ENCODE measurements around the gene UMPS.

The UMPS gene

DNA sequence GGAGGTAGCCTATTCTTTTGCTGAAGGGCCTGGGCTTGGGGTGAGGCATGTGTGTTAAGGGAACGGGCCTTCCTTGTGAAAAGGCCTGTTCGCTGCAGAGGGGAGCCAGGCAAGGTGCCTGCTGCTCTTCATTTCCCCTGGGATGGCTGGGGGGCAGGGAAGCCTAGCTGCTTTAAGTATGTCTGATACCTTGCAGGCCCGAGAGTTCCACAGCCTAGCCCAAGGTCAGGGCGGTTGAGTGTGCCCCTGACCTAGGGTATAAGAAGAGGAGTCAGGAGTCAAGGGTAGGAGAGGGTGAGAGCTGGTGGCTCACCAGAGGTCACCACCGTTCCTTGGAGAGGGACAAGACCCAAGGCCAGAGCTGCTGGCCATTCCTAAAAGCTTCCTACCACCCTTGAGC lies 46.6 kb downstream of the UMPS start:
- H3K27ac ChIP-seq (ENCODE audit: low read depth, low read length) = no peak overlapping the region
- no peaks in the 10 kb centered on the region for H3K36me3 ChIP-seq (ENCODE audit: low read length)
- no peaks in the 10 kb centered on the region for H3K9me3 ChIP-seq (ENCODE audit: insufficient read depth, low read length)
- no peaks in the 10 kb centered on the region for H3K79me2 ChIP-seq (ENCODE audit: insufficient read depth, low read length)
- no peaks in the 10 kb centered on the region for H3F3A ChIP-seq (ENCODE audit: insufficient read depth)
- no peak for TF ChIP-seq EZH2phosphoT487 (conservative IDR thresholded peaks at IDR 0.05; ENCODE audit: low read length)
- TF ChIP-seq, protein P1, sequence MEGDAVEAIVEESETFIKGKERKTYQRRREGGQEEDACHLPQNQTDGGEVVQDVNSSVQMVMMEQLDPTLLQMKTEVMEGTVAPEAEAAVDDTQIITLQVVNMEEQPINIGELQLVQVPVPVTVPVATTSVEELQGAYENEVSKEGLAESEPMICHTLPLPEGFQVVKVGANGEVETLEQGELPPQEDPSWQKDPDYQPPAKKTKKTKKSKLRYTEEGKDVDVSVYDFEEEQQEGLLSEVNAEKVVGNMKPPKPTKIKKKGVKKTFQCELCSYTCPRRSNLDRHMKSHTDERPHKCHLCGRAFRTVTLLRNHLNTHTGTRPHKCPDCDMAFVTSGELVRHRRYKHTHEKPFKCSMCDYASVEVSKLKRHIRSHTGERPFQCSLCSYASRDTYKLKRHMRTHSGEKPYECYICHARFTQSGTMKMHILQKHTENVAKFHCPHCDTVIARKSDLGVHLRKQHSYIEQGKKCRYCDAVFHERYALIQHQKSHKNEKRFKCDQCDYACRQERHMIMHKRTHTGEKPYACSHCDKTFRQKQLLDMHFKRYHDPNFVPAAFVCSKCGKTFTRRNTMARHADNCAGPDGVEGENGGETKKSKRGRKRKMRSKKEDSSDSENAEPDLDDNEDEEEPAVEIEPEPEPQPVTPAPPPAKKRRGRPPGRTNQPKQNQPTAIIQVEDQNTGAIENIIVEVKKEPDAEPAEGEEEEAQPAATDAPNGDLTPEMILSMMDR (IDR thresholded peaks at IDR 0.05; ENCODE audit: insufficient read depth, low read length, poor library complexity, severe bottlenecking) = no peak
- no peak overlapping the region for H3K4me2 ChIP-seq (ENCODE audit: low read depth, low read length, poor library complexity, severe bottlenecking)
- no peak overlapping the region for H2AFZ ChIP-seq (ENCODE audit: low read depth, low read length, severe bottlenecking)
- H3K9ac ChIP-seq (ENCODE audit: low read length) = no peak overlapping the region
- H3K4me3 ChIP-seq (ENCODE audit: insufficient read depth, low read length, poor library complexity, severe bottlenecking) = no peak overlapping the region
- no peaks in the 10 kb centered on the region for H3K9me2 ChIP-seq (replicated peaks; ENCODE audit: insufficient read depth, low read length)
- no peaks in the 10 kb centered on the region for H3K27me3 ChIP-seq (ENCODE audit: low read length)
- no peaks in the 10 kb centered on the region for H4K20me1 ChIP-seq (ENCODE audit: low read depth, low read length)

DNA sequence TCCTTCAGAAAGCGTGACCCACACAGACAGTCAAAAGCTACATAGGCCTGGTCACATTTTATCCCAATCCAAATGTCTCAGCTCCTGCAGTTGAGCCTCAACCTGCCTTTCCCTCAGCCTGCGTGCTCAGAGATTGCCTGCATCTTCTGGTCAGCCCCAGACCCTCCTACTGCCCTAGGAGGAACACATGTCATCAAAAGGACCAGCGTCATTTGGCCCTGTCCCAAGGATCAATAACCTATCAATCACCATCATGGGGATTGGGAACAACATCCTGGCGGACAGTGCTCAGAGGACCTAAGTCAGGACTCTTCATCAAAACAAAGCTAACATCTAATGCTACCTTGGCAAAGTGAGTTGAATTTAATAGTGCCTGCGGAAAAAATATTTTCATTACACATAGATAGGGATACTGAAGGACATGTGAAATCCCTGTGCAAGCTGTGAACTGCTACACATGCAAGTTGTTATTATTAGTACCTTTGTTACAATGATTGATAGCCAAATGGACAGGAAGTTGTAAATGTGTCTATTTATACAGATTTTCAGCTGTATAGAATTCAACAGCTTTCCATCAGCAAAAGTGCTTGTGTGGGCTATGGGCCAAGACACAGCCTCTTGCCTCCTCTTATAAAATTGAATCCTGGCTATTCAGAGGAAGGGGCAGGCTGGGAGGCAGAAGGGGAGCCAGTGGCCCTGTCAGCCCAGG lies 47.7 kb downstream of the UMPS start:
- H3K27me3 ChIP-seq (ENCODE audit: low read length) = no peaks in the 10 kb centered on the region
- no peaks in the 10 kb centered on the region for H4K20me1 ChIP-seq (ENCODE audit: low read depth, low read length)
- H3K79me2 ChIP-seq (ENCODE audit: insufficient read depth, low read length) = no peaks in the 10 kb centered on the region
- no peak overlapping the region for H3K9ac ChIP-seq (ENCODE audit: low read length)
- no peaks in the 10 kb centered on the region for H3F3A ChIP-seq (ENCODE audit: insufficient read depth)
- no peaks in the 10 kb centered on the region for H3K36me3 ChIP-seq (ENCODE audit: low read length)
- H3K4me3 ChIP-seq (ENCODE audit: insufficient read depth, low read length, poor library complexity, severe bottlenecking) = no peak overlapping the region
- H3K4me2 ChIP-seq (ENCODE audit: low read depth, low read length, poor library complexity, severe bottlenecking) = no peak overlapping the region
- no peak overlapping the region for H2AFZ ChIP-seq (ENCODE audit: low read depth, low read length, severe bottlenecking)
- H3K9me2 ChIP-seq (replicated peaks; ENCODE audit: insufficient read depth, low read length) = no peaks in the 10 kb centered on the region
- H3K9me3 ChIP-seq (ENCODE audit: insufficient read depth, low read length) = no peaks in the 10 kb centered on the region
- no peak overlapping the region for H3K27ac ChIP-seq (ENCODE audit: low read depth, low read length)
- TF ChIP-seq, protein P1 (IDR thresholded peaks at IDR 0.05; ENCODE audit: insufficient read depth, low read length, poor library complexity, severe bottlenecking) = no peak
- no peak for TF ChIP-seq EZH2phosphoT487 (conservative IDR thresholded peaks at IDR 0.05; ENCODE audit: low read length)

DNA sequence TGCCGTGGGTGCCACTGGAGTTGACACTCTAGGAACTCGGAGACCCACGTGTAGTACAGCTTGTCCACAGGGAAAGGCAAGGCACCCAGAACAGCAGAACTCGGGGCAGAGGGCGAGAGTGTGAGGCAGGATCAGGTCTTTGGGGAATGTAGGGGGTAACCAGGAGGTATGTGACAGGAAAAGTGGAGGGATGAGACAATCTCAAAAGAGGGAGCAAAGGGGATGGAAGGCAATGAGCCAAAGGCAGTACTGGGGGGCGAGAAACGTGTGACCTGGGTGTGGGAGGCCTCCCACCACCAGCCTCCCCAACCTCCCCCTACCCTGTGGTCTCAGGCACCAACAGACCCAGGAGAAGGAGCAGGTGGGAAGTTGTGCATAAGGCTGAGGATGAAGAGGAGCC lies 48.9 kb downstream of the UMPS start:
- H3K36me3 ChIP-seq (ENCODE audit: low read length) = no peaks in the 10 kb centered on the region
- H4K20me1 ChIP-seq (ENCODE audit: low read depth, low read length) = no peaks in the 10 kb centered on the region
- no peak overlapping the region for H3K4me3 ChIP-seq (ENCODE audit: insufficient read depth, low read length, poor library complexity, severe bottlenecking)
- H3F3A ChIP-seq (ENCODE audit: insufficient read depth) = no peaks in the 10 kb centered on the region
- no peaks in the 10 kb centered on the region for H3K9me3 ChIP-seq (ENCODE audit: insufficient read depth, low read length)
- H3K79me2 ChIP-seq (ENCODE audit: insufficient read depth, low read length) = no peaks in the 10 kb centered on the region
- H3K27ac ChIP-seq (ENCODE audit: low read depth, low read length) = no peak overlapping the region
- H3K4me2 ChIP-seq (ENCODE audit: low read depth, low read length, poor library complexity, severe bottlenecking) = no peak overlapping the region
- H3K9me2 ChIP-seq (replicated peaks; ENCODE audit: insufficient read depth, low read length) = no peaks in the 10 kb centered on the region
- no peak for TF ChIP-seq EZH2phosphoT487 (conservative IDR thresholded peaks at IDR 0.05; ENCODE audit: low read length)
- TF ChIP-seq, protein P1 (IDR thresholded peaks at IDR 0.05; ENCODE audit: insufficient read depth, low read length, poor library complexity, severe bottlenecking) = no peak
- no peaks in the 10 kb centered on the region for H3K27me3 ChIP-seq (ENCODE audit: low read length)
- H3K9ac ChIP-seq (ENCODE audit: low read length) = no peak overlapping the region
- no peak overlapping the region for H2AFZ ChIP-seq (ENCODE audit: low read depth, low read length, severe bottlenecking)
